Stimulated activated CD8-positive, alpha-beta memory T cell treated with anti-CD3 and anti-CD28 coated beads, Interleukin-4, amount 100 ng/mL, for 1 hour (primary cell): Measurements from ENCODE around the gene PYGB.

Experiments
- DNase-seq, 2 donors: peaks; one replicate each; pipeline ENCODE4 v3.0.0-alpha.2; 2020; ENCODE audit warnings: low read depth in 2 of 2, low spot score in 1 of 2

PYGB gene

DNA sequence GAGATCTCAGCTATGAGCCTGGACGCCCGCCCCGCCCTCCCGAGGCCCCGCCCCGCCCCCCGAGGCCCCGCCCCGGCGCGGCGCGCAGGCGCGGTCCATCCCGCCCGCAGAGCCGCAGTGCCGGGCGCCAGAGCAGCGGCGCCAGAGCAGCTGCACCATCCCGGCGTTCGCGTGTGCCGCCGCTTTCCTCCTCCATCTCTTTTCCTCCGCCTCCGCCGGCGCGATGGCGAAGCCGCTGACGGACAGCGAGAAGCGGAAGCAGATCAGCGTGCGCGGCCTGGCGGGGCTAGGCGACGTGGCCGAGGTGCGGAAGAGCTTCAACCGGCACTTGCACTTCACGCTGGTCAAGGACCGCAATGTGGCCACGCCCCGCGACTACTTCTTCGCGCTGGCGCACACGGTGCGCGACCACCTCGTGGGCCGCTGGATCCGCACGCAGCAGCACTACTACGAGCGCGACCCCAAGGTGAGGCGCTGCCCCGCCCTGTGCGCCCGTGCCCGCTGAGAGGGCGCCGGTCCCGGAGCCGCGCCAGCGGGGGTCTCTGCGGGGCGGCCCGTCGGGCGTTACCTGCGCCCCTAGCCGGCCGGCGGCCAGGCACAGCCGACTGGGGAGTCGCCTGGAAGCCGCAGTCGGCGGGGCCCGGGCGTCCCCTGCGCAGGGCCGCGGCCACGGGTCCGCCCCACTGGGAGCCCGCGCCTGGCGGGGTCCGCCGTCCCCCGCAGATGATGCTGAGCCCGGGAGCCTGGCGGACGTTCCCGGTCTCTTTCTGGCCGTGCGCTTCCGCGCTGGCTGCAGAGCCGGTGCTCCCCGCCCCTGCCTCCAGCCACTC, at the start of gene PYGB:
Gene PYGB, plus strand, starts transcription at position 130 of the 830 bp plus-strand sequence. Its CDS starts 94 bp downstream, at position 224.
- peak; percentile 46 to 55 for DNase-seq

DNA sequence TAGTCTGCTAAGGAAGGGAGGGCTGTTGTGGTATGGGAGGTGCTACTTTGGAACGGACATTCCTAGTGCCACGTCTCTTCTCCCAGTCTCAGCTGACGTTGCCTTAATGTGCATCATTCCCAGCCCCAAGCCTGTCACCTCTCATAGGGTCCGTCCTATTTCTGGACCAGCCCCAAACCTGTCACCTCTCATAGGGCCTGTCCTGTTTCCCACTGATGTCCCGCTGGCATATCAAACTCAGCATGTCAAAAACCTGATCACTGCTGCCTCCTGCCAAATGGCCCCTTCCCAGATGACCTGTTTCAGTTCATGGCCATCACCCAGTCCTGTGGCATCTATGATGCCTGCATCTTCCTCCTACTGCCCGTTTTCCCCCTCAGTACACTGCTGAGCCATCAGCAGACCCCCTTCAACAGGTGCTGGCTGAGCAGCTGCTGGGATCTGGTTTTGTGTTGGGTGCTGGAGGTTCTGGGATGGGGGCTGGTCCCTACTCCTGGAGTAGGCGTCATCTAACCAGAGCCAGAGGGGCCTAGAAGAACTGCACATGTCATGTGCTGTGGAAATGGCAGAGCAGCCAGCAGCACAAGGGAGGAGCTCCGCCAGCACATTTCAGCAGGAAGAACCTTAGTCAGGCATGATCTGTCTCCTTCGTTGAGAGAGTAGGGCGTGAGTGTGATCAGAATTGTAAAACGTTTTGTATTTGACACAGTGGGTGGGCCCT, 49.1 kb upstream of the PYGB start:
- no peak for DNase-seq

- DNase-seq, result no peak
These were observed 48.2 kb upstream of the PYGB start for GRCh38 chr20:25199473-25200260.

DNA sequence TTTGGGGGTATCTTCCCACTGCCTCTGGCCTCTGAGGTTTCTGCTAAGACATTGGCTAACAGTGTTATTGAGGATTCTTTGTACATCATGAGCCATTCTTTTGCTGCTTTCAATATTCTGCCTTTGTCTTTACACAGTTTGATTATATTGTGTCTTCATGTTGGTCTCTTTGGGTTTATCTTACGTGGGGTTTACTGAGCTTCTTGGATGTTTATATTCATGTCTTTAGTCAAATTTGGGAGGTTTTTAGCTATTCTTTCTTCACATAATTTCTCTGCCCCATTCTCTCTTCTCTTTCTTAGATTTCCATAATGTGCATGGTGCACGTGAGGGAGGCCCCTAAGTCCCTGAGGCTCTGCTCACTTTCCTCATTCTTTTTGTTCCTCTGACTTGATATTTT, 44.8 kb upstream of the PYGB start:
- DNase-seq, result no peak

- DNase-seq, result no peak
These were observed 44.0 kb upstream of the PYGB start for GRCh38 chr20:25203871-25204320.

DNA sequence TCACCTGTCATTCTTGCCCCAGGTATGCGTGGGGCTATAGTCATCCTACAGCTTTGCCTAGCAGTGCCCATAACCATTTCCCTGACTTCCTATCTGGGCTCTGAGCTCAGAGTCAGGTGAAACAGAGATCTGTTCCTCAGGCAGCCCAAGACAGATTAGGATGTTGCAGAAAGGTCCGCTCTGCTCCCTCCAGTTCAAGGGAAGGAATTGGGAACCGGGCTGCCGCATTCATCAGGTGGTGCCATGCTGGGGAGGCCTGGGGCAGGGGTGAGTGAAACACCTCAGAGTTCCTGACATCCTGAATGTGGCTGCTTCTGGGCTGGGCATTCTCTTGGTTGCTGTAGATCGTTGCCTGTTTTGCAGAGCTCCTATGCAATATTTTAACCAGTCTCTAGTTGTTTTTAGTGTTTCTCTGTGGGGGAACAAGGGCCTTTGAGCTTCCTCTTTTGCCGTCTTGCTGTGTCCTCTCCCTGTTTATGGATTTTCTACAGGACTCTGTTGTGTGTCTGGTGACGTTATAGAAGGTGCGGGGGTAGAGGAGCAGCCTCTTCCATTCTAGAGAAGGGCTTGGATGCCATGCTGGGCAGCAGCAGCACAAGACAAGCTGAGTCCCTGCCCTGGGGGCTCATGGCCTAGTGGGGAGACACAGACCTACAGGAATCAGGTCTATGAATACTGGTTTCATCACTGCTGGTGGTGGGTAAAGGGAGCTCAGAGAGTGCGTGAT, 43.2 kb upstream of the PYGB start:
- no peak for DNase-seq

DNA sequence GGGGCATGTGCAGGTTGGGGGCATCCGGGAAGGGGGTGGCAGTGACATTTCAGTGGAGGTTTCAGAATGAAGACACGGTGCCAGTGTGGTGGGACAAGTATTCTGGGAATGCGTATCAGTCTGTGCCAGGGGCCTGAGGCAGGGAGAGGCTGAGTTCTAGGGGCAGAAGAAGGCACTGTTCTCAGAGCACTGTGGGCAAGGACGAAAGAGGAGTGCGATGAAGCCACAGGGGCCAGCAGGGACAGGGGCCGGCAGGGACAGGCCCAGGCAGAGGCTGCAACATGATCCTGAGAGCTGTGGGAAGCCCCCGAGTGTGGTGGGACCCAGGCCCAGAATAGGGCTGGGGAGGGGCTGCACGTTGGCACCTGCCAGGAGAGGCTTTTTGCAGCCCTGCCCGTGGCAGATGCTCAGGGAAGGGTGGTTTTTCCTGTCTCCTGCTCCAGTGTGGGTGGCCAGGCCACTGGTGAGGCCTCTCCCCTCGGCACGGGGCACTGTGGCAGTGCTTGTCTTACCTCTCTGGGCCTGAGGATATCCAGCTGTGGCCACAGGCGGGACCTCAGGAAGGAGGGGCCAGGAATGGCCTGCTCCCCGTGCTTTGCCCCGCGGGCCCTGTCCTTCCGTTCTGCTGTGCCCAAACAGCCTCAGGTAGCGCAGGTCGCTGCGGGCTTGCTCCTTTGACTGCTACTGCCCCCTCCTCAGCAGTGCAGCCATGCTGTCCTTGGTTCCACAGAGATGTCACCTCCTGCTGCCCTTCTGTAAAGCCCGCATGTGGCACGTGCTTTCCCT, 42.4 kb upstream of the PYGB start:
- DNase-seq, result no peak

DNA sequence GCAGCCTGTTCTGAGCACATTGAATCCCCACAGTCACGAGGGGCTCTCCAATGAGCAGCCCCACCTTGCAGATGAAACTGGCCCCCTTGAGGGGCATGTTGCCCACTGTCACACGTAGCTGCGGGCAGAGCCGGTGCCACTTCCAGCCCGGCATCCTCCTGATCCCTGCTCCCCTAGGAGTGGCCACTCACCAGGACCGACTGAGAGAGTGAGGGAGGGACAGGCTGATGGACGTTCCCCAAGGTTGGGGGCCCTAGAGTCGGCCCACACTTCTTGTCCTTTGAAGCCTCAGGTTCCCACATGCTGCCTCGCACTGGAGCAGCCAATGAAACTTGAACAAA, 41.9 kb upstream of the PYGB start:
- no peak for DNase-seq

DNA sequence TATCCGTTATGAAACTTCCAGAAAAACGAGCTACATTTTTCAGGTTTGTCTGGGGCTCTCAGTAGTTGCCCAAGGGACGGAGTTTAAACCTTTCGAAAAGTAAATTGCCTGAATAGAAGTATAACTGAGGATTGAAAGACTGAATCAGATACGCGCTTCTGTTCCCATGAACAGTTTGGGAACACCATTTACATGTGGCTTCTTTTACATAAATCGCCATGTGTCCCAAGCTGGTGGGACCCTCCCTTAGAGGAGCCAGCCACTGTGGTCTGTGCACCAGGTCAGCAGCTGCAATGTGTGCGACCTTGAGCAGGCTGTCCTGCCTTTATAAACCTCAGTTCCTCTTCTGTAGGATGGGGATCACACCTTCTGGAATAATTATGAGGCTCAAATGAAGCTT, 41.3 kb upstream of the PYGB start:
- no peak for DNase-seq

DNA sequence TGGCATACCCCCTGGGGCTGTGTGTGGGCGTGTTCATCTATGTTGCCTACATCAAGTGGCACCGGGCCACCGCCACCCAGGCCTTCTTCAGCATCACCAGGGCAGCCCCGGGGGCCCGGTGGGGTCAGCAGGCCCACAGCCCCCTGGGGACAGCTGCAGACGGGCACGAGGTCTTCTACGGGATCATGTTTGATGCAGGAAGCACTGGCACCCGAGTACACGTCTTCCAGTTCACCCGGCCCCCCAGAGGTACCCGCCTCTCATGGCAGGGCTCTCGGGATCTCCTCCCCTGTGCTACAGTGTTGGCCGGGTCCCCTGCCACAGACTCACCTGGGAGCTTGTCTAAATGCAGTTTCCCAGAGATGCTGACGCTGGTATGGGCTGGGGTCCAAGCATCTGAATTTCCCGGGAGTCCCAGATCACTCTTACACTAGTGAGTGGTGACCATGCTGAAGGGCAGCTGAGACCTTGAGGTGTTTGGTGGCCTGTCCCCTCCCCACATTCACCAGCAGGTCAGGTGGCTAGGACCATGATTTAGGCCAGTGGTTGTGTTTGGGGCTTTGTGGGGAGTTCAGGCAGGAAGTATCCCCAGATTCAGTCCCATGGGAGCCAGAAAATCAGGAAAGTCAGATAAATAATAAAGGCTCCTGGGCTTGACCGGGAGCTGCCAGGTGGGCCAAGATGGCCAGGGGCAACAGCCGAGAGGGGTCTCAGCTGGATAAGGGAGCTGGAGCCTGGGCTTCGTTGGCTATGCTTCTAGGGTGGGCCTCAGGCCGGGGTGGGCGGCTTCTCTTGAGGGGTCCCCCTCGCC, 40.5 kb upstream of the PYGB start:
- no peak for DNase-seq

DNA sequence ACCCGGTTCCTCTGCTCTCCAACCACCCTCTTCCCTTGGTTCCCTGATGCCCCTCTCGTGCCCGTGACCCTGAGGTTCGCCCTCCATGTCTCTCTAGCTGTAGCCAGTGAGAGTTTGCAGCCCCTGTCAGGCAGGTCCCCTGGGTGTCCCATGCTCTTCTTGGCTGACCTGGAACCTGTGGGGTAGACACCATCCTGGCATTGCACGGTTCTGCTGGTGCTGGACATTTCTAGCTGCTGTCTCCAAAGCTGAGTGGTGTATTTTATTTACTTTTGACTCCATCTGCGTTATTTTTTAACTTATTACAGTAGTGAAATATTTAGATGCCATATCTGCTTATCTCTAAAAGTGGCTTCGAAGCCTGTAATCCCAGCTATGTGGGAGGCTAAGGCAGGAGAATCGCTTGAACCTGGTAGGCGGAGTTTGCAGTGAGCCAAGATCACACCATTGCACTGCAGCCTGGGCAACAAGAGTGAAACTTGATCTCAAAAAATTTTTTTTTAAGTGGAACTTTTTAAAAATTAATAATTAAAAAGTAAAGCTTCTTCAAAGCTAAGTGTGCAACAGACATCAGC, 39.8 kb upstream of the PYGB start:
- no peak for DNase-seq

DNA sequence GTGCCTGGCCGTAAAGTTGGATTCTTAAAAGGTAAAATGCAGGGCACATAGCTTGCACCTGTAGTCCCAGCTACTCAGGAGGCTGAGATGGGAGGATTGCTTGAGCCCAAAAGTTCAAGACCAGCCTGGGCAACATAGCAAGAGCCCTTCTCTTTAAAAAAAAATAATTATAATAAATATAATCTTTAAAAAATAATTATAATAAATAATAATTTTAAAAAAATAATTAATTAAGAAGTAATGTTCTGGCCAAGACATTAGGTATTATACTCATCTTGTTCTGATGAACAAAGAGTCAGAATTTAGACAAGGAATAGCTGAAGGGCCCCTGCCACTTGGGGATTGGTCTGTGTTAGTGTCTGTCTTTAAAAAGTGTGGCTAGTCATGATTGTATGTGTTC, 38.5 kb upstream of the PYGB start:
- DNase-seq, result no peak

GRCh38 chr20:25209911-25210310, 38.0 kb upstream of the PYGB start:
- DNase-seq, result no peak

- no peak for DNase-seq
These were observed 36.6 kb upstream of the PYGB start for GRCh38 chr20:25211273-25211672.

- no peak for DNase-seq
These were observed 35.6 kb upstream of the PYGB start for GRCh38 chr20:25212242-25212641.

DNA sequence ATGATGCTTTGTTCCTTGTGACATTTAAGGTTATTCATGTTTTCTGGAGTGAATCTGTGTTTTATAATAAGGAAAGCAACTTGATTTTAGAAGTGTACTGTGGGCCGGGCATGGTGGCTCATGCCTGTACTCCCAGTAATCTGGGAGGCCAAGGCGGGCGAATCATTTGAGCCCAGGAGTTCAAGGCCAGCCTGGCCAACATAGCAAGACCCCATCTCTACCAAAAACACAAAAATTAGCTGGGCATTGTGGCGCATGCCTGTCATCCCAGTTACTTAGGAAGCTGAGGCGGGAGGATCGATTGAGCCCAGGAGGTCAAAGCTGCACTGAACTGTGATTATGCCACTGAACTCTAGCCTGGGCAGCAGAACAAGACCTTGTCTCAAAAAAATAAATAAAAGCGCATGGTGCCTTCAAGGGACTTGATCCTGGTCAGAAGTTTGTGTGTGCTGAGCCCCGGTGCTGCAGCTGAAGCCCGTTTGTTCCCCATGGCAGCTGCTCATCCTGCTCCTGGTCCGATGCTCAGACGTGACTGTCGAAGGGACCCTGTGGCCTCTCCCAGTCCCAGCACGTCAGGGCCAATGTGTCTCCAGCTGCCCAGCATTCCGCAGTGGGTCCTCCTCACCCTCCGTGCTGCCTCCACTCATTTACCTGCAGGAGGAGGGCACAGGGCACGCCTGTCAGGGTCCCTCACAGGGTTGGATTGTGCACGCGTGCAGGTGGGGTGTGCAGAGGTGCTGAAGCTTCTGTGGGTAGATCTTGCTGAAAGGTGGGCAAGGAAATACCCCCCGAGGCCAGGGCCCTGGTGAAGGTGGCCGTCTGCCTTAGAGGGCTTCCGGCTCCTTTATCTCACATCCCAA, 34.1 kb upstream of the PYGB start:
- no peak for DNase-seq

DNA sequence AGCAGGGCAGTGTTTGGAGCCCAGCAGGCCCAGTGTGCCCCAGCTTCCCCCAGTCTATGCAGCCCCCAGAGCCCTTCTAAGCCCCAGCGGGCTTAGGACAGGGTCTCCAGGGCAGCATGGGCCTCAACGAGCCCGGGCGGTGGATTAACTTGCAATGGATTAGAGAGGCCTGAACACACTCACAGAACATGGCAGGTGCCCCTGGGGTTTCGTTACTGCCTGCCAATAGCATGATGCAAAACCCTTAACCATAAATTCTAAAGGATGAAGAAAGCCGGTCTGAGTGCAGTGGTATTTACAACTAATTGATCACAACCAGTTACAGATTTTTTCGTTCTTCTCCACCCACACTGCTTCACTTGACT, 33.5 kb upstream of the PYGB start:
- DNase-seq, result no peak

DNA sequence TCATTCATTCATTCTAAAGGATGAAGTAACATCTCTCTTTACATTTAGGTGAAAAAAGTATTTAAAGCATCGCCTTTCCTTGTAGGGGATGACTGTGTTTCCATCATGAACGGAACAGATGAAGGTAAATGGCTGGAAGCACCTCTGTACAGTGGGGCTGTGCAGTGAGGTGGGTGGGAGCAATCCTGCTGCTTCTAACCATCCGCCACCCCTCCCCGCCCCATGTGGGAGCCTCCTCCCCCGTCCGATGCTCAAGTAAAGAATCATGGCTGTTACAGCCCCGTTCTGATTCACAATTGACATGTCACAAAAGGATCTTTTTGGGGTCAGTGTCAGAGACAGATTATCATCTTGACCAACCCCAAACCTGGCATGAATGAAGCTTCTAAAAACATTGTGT, 33.1 kb upstream of the PYGB start:
- DNase-seq, result no peak
